Mucosa of gallbladder (tissue), 1 donor: ENCODE results near the gene VASH2. TPM values are rescaled to one million over a fixed set of nuclear protein-coding genes. Genes with fewer than 3 reads are reported as not detected.

Experiments used
- DNase-seq: peaks from one replicate; pipeline ENCODE4 v3.0.0-alpha.2; 2020; ENCODE audit warnings: low spot score
- total RNA-seq: library from RNA; stranded (reverse); gene quantifications from one replicate; pipeline ENCODE4 v1.2.1, GENCODE V29; 2021
- donor health status: DM: no; HTN: no; CAD: no.

The VASH2 gene
- total RNA-seq, 1 donor from 2014 or later, result 0.92 TPM

DNA sequence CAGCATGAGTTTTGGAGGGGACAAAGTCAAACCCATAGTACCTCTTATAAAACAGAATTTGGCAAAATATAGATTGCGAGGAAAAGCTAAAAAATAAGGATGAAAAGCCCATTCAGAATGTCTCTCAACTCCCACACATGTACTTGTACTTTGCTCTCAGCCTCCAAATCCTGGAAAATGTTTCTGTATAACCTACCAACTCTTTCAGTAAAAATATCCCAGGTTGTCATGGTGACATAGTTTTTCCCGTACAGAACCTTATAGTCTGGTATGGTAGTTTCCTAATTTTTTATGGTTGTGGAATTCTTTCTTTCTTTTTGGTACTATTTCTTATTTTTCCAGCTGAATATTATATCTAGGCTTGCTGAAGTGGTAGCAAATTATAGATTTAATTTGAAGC is 85.2 kb downstream of the VASH2 start:
- no peak for DNase-seq

Other genes starting within 250 kb of the VASH2 start
- 29.7 TPM for gene NSL1, start 158.8 kb upstream of the VASH2 start, total RNA-seq
- 10.1 TPM for gene TATDN3, start 158.6 kb upstream of the VASH2 start, total RNA-seq
- gene SPATA45, start 102.9 kb upstream of the VASH2 start, total RNA-seq, result 0.60 TPM
- 9.4 TPM for gene FLVCR1, start 92.3 kb upstream of the VASH2 start, total RNA-seq
- gene ANGEL2, start 65.3 kb downstream of the VASH2 start, total RNA-seq, result 30.0 TPM
- gene RPS6KC1, start 100.7 kb downstream of the VASH2 start, total RNA-seq, result 16.1 TPM